ENCODE data around the gene ACBD4. TPM values are rescaled to one million over a fixed set of nuclear protein-coding genes. Genes with fewer than 3 reads are reported as not detected.

Gene ACBD4
- total and polyA plus RNA-seq, 4 donors = 7.8 to 15.7 (median 12.7) TPM

GRCh38 chr17:45189009-45189408, 53.5 kb downstream of the ACBD4 start:
- H3K4me1 ChIP-seq (ENCODE audit: control insufficient read depth in 5 of 5, insufficient read depth in 5 of 5, low read length in 5 of 5) = no peaks in the 10 kb centered on the region
- H3K4me3 ChIP-seq = no peak overlapping the region
- H3K27me3 ChIP-seq (ENCODE audit: control insufficient read depth in 3 of 3, insufficient read depth in 3 of 3, low read length in 2 of 3) = no peaks in the 10 kb centered on the region
- ATAC-seq (ENCODE audit: insufficient read depth, low FRiP score) (no peak), DNase-seq (no peak)
- no peak overlapping the region for H3K9ac ChIP-seq (ENCODE audit: insufficient read depth in 1 of 2, low read length in 2 of 2)
- 75 to 84% methylated on average over 2 of the region's 2 CpGs for WGBS, 2 donors
- H3K27ac ChIP-seq (ENCODE audit: low read depth in 1 of 2, low read length in 1 of 2) = no peak overlapping the region
- no peaks in the 10 kb centered on the region for H3K36me3 ChIP-seq (ENCODE audit: control insufficient read depth in 4 of 4, insufficient read depth in 4 of 4, low read length in 4 of 4)
- no peak for TF ChIP-seq CTCF (IDR thresholded peaks at IDR 0.05; ENCODE audit: control extremely low read depth, extremely low read depth)
- no peaks in the 10 kb centered on the region for H3K9me3 ChIP-seq (ENCODE audit: control insufficient read depth in 4 of 4, insufficient read depth in 3 of 4, low read length in 3 of 4)

GRCh38 chr17:45190503-45191255, 55.2 kb downstream of the ACBD4 start:
- no peak for TF ChIP-seq CTCF (IDR thresholded peaks at IDR 0.05; ENCODE audit: control extremely low read depth, extremely low read depth)
- no peak for DNase-seq
- no peak overlapping the region for H3K4me3 ChIP-seq
- H3K36me3 ChIP-seq (ENCODE audit: control insufficient read depth in 4 of 4, insufficient read depth in 4 of 4, low read length in 4 of 4) = no peaks in the 10 kb centered on the region
- no peaks in the 10 kb centered on the region for H3K27me3 ChIP-seq (ENCODE audit: control insufficient read depth in 3 of 3, insufficient read depth in 3 of 3, low read length in 2 of 3)
- H3K9ac ChIP-seq (ENCODE audit: insufficient read depth in 1 of 2, low read length in 2 of 2) = no peak overlapping the region
- no peaks in the 10 kb centered on the region for H3K9me3 ChIP-seq (ENCODE audit: control insufficient read depth in 4 of 4, insufficient read depth in 3 of 4, low read length in 3 of 4)
- no peak for ATAC-seq (ENCODE audit: insufficient read depth, low FRiP score)
- H3K27ac ChIP-seq (ENCODE audit: low read depth in 1 of 2, low read length in 1 of 2) = no peak overlapping the region
- 77 to 83% methylated on average over 11 of the region's 11 CpGs for WGBS, 2 donors
- H3K4me1 ChIP-seq (ENCODE audit: control insufficient read depth in 5 of 5, insufficient read depth in 5 of 5, low read length in 5 of 5) = no peaks in the 10 kb centered on the region

Small RNA genes within 50 kb of the gene (small RNA-seq; reads per million reads assigned to genes)
- gene MIR6784 (ENCODE audit: low replicate concordance) = not detected

Other genes with a start within 250 kb of the ACBD4 start
- 10 to 100 TPM; 90.1 to 93.3 TPM for gene EFTUD2, start 236.2 kb upstream of the ACBD4 start, total RNA-seq
- gene EFTUD2, start 236.2 kb upstream of the ACBD4 start, polyA plus RNA-seq = 10 to 100 TPM; 35.5 to 56.4 TPM
- under 1 TPM; 0.25 to 0.88 TPM for gene GFAP, start 220.2 kb upstream of the ACBD4 start, total RNA-seq
- under 1 TPM; 0.32 to 0.35 TPM for gene GFAP, start 220.2 kb upstream of the ACBD4 start, polyA plus RNA-seq
- 1 to 10 TPM in 1 of 2 donors, under 1 TPM in 1; 0.80 to 1.4 TPM for gene KIF18B, start 187.9 kb upstream of the ACBD4 start, total RNA-seq
- under 1 TPM; 0.70 to 0.87 TPM for gene KIF18B, start 187.9 kb upstream of the ACBD4 start, polyA plus RNA-seq
- gene C1QL1, start 167.4 kb upstream of the ACBD4 start, total RNA-seq = under 1 TPM; 0.21 to 0.57 TPM
- under 1 TPM; 0.10 to 0.57 TPM for gene C1QL1, start 167.4 kb upstream of the ACBD4 start, polyA plus RNA-seq
- 10 to 100 TPM; 26.7 to 28.8 TPM for gene DCAKD, start 84.1 kb upstream of the ACBD4 start, total RNA-seq
- gene DCAKD, start 84.1 kb upstream of the ACBD4 start, polyA plus RNA-seq = 10 to 100 TPM; 11.8 to 13.6 TPM
- 100 to 1,000 TPM in 1 of 2 donors, 10 to 100 TPM in 1; 56.9 to 120 TPM for gene NMT1, start 74.4 kb upstream of the ACBD4 start, total RNA-seq
- 10 to 100 TPM; 37.7 to 41.0 TPM for gene NMT1, start 74.4 kb upstream of the ACBD4 start, polyA plus RNA-seq
- 10 to 100 TPM in 1 of 2 donors, 1 to 10 TPM in 1; 3.6 to 43.3 TPM for gene PLCD3, start 3.2 kb upstream of the ACBD4 start, total RNA-seq
- gene PLCD3, start 3.2 kb upstream of the ACBD4 start, polyA plus RNA-seq = 10 to 100 TPM; 13.6 to 24.2 TPM
- 10 to 100 TPM; 25.3 to 34.4 TPM for gene HEXIM1, start 12.8 kb downstream of the ACBD4 start, total RNA-seq
- 10 to 100 TPM; 14.5 to 18.7 TPM for gene HEXIM1, start 12.8 kb downstream of the ACBD4 start, polyA plus RNA-seq
- gene HEXIM2, start 26.2 kb downstream of the ACBD4 start, total RNA-seq = 10 to 100 TPM in 1 of 2 donors, 1 to 10 TPM in 1; 7.6 to 10.6 TPM
- 1 to 10 TPM; 4.3 to 6.5 TPM for gene HEXIM2, start 26.2 kb downstream of the ACBD4 start, polyA plus RNA-seq
- 10 to 100 TPM; 25.0 to 83.7 TPM for gene FMNL1, start 86.2 kb downstream of the ACBD4 start, total RNA-seq
- 100 to 1,000 TPM in 1 of 2 donors, 10 to 100 TPM in 1; 29.5 to 135 TPM for gene FMNL1, start 86.2 kb downstream of the ACBD4 start, polyA plus RNA-seq
- under 1 TPM in 1 of 2 donors, not detected in 1; 0.21 TPM for gene SPATA32, start 126.4 kb downstream of the ACBD4 start, total RNA-seq
- under 1 TPM; 0.08 to 0.40 TPM for gene SPATA32, start 126.4 kb downstream of the ACBD4 start, polyA plus RNA-seq
- gene MAP3K14, start 181.3 kb downstream of the ACBD4 start, total RNA-seq = 10 to 100 TPM in 1 of 2 donors, 1 to 10 TPM in 1; 5.9 to 13.5 TPM
- 1 to 10 TPM; 6.4 to 9.2 TPM for gene MAP3K14, start 181.3 kb downstream of the ACBD4 start, polyA plus RNA-seq

Data from lung (tissue), 13 donors.